ENCODE measurements around the gene JMJD7. TPM values are rescaled to one million over a fixed set of nuclear protein-coding genes. Genes with fewer than 3 reads are reported as not detected.

Gene JMJD7
- total RNA-seq, 1 experiment from 2014 or later = 10.7 TPM

- DNase-seq = no peak
- H3K27me3 ChIP-seq (ENCODE audit: control insufficient read depth, insufficient read depth, low read length) = no peaks in the 10 kb centered on the region
- no peaks in the 10 kb centered on the region; the same call in 1 of the 2 replicates for H3K36me3 ChIP-seq (replicated peaks; ENCODE audit: control insufficient read depth, insufficient read depth, low read length)
- no peak within 1 kb of the TSS for H3K4me3 ChIP-seq (ENCODE audit: insufficient read depth, low read depth, low read length)
These were observed 10.6 kb downstream of the JMJD7 start, which contains the start of gene PLA2G4B for GRCh38 chr15:41838400-41838897. TSS of gene PLA2G4B (plus strand) at chr15:41838847. CDS start at chr15:41838914, 67 bp downstream.

GRCh38 chr15:41839781-41840491 lies 12.0 kb downstream of the JMJD7 start:
- H3K27me3 ChIP-seq (ENCODE audit: control insufficient read depth, insufficient read depth, low read length) = no peaks in the 10 kb centered on the region
- no peak for DNase-seq
- no peaks in the 10 kb centered on the region; the same call in 1 of the 2 replicates for H3K36me3 ChIP-seq (replicated peaks; ENCODE audit: control insufficient read depth, insufficient read depth, low read length)
- no peak overlapping the region for H3K4me3 ChIP-seq (ENCODE audit: insufficient read depth, low read depth, low read length)

GRCh38 chr15:41840673-41841072 lies 12.8 kb downstream of the JMJD7 start:
- H3K4me3 ChIP-seq (ENCODE audit: insufficient read depth, low read depth, low read length) = no peak overlapping the region
- no peak for DNase-seq
- no peaks in the 10 kb centered on the region for H3K27me3 ChIP-seq (ENCODE audit: control insufficient read depth, insufficient read depth, low read length)
- no peaks in the 10 kb centered on the region; the same call in 1 of the 2 replicates for H3K36me3 ChIP-seq (replicated peaks; ENCODE audit: control insufficient read depth, insufficient read depth, low read length)

GRCh38 chr15:41841131-41841530 lies 13.2 kb downstream of the JMJD7 start:
- DNase-seq = no peak
- Histone ChIP-seq H3K27me3 (ENCODE audit: control insufficient read depth, insufficient read depth, low read length) (no peaks in the 10 kb centered on the region), H3K4me3 (ENCODE audit: insufficient read depth, low read depth, low read length) (no peak overlapping the region), H3K36me3 (replicated peaks; ENCODE audit: control insufficient read depth, insufficient read depth, low read length) (peaks cover under 1% of the 10 kb centered on the region; the same call in 1 of the 2 replicates)

- Histone ChIP-seq H3K4me3 (ENCODE audit: insufficient read depth, low read depth, low read length) (no peak overlapping the region), H3K36me3 (replicated peaks; ENCODE audit: control insufficient read depth, insufficient read depth, low read length) (peaks cover 2% of the 10 kb centered on the region; the same call in 1 of the 2 replicates), H3K27me3 (ENCODE audit: control insufficient read depth, insufficient read depth, low read length) (no peaks in the 10 kb centered on the region)
- no peak for DNase-seq
These were observed 14.3 kb downstream of the JMJD7 start for GRCh38 chr15:41842229-41842628.

- no peaks in the 10 kb centered on the region for H3K27me3 ChIP-seq (ENCODE audit: control insufficient read depth, insufficient read depth, low read length)
- no peak overlapping the region for H3K4me3 ChIP-seq (ENCODE audit: insufficient read depth, low read depth, low read length)
- DNase-seq = no peak
- H3K36me3 ChIP-seq (replicated peaks; ENCODE audit: control insufficient read depth, insufficient read depth, low read length) = peaks cover 5% of the 10 kb centered on the region
These were observed 15.7 kb downstream of the JMJD7 start for GRCh38 chr15:41843571-41843970.

GRCh38 chr15:41844814-41845213 lies 16.9 kb downstream of the JMJD7 start:
- no peak overlapping the region for H3K4me3 ChIP-seq (ENCODE audit: insufficient read depth, low read depth, low read length)
- no peak for DNase-seq
- H3K27me3 ChIP-seq (ENCODE audit: control insufficient read depth, insufficient read depth, low read length) = no peaks in the 10 kb centered on the region
- peaks cover 5% of the 10 kb centered on the region for H3K36me3 ChIP-seq (replicated peaks; ENCODE audit: control insufficient read depth, insufficient read depth, low read length)

GRCh38 chr15:41847206-41847605 lies 19.3 kb downstream of the JMJD7 start:
- no peak for DNase-seq

GRCh38 chr15:41847981-41848380 lies 20.1 kb downstream of the JMJD7 start:
- peaks cover 5% of the 10 kb centered on the region for H3K36me3 ChIP-seq (replicated peaks; ENCODE audit: control insufficient read depth, insufficient read depth, low read length)
- no peaks in the 10 kb centered on the region for H3K27me3 ChIP-seq (ENCODE audit: control insufficient read depth, insufficient read depth, low read length)
- DNase-seq = no peak
- no peak overlapping the region for H3K4me3 ChIP-seq (ENCODE audit: insufficient read depth, low read depth, low read length)

More at GRCh38 chr15:41847206-41847605, 19.3 kb downstream of the JMJD7 start:
- H3K4me3 ChIP-seq (ENCODE audit: insufficient read depth, low read depth, low read length) = no peak overlapping the region
- H3K36me3 ChIP-seq (replicated peaks; ENCODE audit: control insufficient read depth, insufficient read depth, low read length) = peaks cover 5% of the 10 kb centered on the region
- no peaks in the 10 kb centered on the region for H3K27me3 ChIP-seq (ENCODE audit: control insufficient read depth, insufficient read depth, low read length)

GRCh38 chr15:41848631-41849030 lies 20.7 kb downstream of the JMJD7 start:
- Histone ChIP-seq H3K27me3 (ENCODE audit: control insufficient read depth, insufficient read depth, low read length) (no peaks in the 10 kb centered on the region), H3K4me3 (ENCODE audit: insufficient read depth, low read depth, low read length) (no peak overlapping the region), H3K36me3 (replicated peaks; ENCODE audit: control insufficient read depth, insufficient read depth, low read length) (peaks cover 5% of the 10 kb centered on the region)
- no peak for DNase-seq

- Histone ChIP-seq H3K36me3 (replicated peaks; ENCODE audit: control insufficient read depth, insufficient read depth, low read length) (peaks cover 5% of the 10 kb centered on the region), H3K27me3 (ENCODE audit: control insufficient read depth, insufficient read depth, low read length) (no peaks in the 10 kb centered on the region), H3K4me3 (ENCODE audit: insufficient read depth, low read depth, low read length) (no peak overlapping the region)
- DNase-seq = no peak
These were observed 21.3 kb downstream of the JMJD7 start for GRCh38 chr15:41849204-41849603.

GRCh38 chr15:41849861-41850260 lies 22.0 kb downstream of the JMJD7 start:
- Histone ChIP-seq H3K4me3 (ENCODE audit: insufficient read depth, low read depth, low read length) (no peak overlapping the region), H3K36me3 (replicated peaks; ENCODE audit: control insufficient read depth, insufficient read depth, low read length) (peaks cover 5% of the 10 kb centered on the region), H3K27me3 (ENCODE audit: control insufficient read depth, insufficient read depth, low read length) (no peaks in the 10 kb centered on the region)
- DNase-seq = no peak

- Histone ChIP-seq H3K36me3 (replicated peaks; ENCODE audit: control insufficient read depth, insufficient read depth, low read length) (peaks cover 5% of the 10 kb centered on the region), H3K4me3 (ENCODE audit: insufficient read depth, low read depth, low read length) (no peak overlapping the region), H3K27me3 (ENCODE audit: control insufficient read depth, insufficient read depth, low read length) (no peaks in the 10 kb centered on the region)
- DNase-seq = no peak
These were observed 22.7 kb downstream of the JMJD7 start for GRCh38 chr15:41850482-41851166.

- Histone ChIP-seq H3K27me3 (ENCODE audit: control insufficient read depth, insufficient read depth, low read length) (no peaks in the 10 kb centered on the region), H3K36me3 (replicated peaks; ENCODE audit: control insufficient read depth, insufficient read depth, low read length) (peaks cover 4% of the 10 kb centered on the region), H3K4me3 (ENCODE audit: insufficient read depth, low read depth, low read length) (no peak overlapping the region)
- DNase-seq = no peak
These were observed 23.3 kb downstream of the JMJD7 start for GRCh38 chr15:41851167-41851523.

GRCh38 chr15:41851755-41852370 lies 24.0 kb downstream of the JMJD7 start:
- DNase-seq = no peak
- Histone ChIP-seq H3K27me3 (ENCODE audit: control insufficient read depth, insufficient read depth, low read length) (no peaks in the 10 kb centered on the region), H3K36me3 (replicated peaks; ENCODE audit: control insufficient read depth, insufficient read depth, low read length) (peaks cover 3% of the 10 kb centered on the region)

More at GRCh38 chr15:41851755-41852370, 24.0 kb downstream of the JMJD7 start:
- no peak overlapping the region for H3K4me3 ChIP-seq (ENCODE audit: insufficient read depth, low read depth, low read length)

Data from H7 (cell line).